Fibroblast of lung (primary cell): ENCODE measurements around the gene GPR26.

Experiments used
- CTCF ChIP-seq, 2 donors: IDR thresholded peaks in 1 of 2; conservative IDR thresholded peaks in 1 of 2; 1 replicate in 1 of 2; 2 replicates in 1 of 2; pipeline ENCODE4 v1.5.1; 2011 to 2012; ENCODE audit warnings: low read length in 2 of 2, control low read depth in 1 of 2, inconsistent platforms in 1 of 2, low read depth in 1 of 2, mild to moderate bottlenecking in 1 of 2
- EZH2 ChIP-seq: IDR thresholded peaks from 2 replicates; pipeline ENCODE4 v1.5.1; 2012; ENCODE audit warnings: low read length, control low read depth, mild to moderate bottlenecking; ENCODE audit errors: missing control alignments

DNA sequence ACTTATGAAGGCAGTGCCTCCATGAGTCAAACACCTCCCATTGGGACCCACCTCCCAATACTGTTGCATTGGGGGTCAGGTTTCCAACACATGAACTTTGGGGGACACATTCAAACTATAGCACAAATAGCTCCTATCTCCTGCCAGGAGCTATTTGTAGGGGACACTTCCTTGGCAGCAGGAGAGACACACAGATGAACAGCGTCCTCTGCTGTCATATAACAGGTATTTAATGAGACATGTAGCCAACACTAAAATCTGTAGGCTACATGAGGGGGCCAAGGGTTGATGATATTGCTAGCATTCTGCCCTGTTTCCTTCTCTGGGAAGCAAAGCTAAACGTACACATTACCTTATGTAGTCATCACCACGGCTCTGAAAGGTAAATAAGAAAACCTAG, 2.6 kb upstream of the GPR26 start:
- TF ChIP-seq CTCF (conservative IDR thresholded peaks at IDR 0.05 in 1 of 2, IDR thresholded peaks at IDR 0.05 in 1 of 2; ENCODE audit: low read depth in 1 of 2, low read length in 2 of 2) (no peak), EZH2 (no peak)
